ENCODE data around the gene ACTL6A. TPM values are rescaled to one million over a fixed set of nuclear protein-coding genes. Genes with fewer than 3 reads are reported as not detected.

The ACTL6A gene
- polyA plus RNA-seq, 2 of the 4 experiments (the other 2 are of a cell fraction) = 116 to 130 TPM

- DNase-seq (ENCODE audit: low read depth in 1 of 2, low spot score in 1 of 2) (no peak), FAIRE-seq (no peak), ATAC-seq (no peak)
- no peaks in the 10 kb centered on the region for H3K4me1 ChIP-seq
- no peak overlapping the region for H3K4me3 ChIP-seq
- POLR2A ChIA-PET = no interaction called here
- 93% methylated on average over 1 of the region's 1 CpG for WGBS (ENCODE audit: missing lambda C conversion rate)
- no peak for TF ChIP-seq HOXB13 (CRISPR knock-in tag; IDR thresholded peaks at IDR 0.05; ENCODE audit: low read depth)
- TF ChIP-seq REST (IDR thresholded peaks at IDR 0.05) = no peak
- no peak for TF ChIP-seq RAD21 (conservative IDR thresholded peaks at IDR 0.05 in 1 of 2, IDR thresholded peaks at IDR 0.05 in 1 of 2)
- no peak for TF ChIP-seq CBX8 (IDR thresholded peaks at IDR 0.05)
- TF ChIP-seq ZSCAN20 (CRISPR knock-in tag; IDR thresholded peaks at IDR 0.05) = no peak
- no peak for TF ChIP-seq SREBF2 (IDR thresholded peaks at IDR 0.05)
- no peak for TF ChIP-seq HEYL (CRISPR knock-in tag; IDR thresholded peaks at IDR 0.05)
- no peak for TF ChIP-seq ATOH8 (CRISPR knock-in tag; IDR thresholded peaks at IDR 0.05; ENCODE audit: low read depth)
- no peak for TF ChIP-seq HOXA7 (CRISPR knock-in tag; IDR thresholded peaks at IDR 0.05)
- no peak for TF ChIP-seq CHD4 (IDR thresholded peaks at IDR 0.05; ENCODE audit: borderline replicate concordance)
- TF ChIP-seq EHMT2 (IDR thresholded peaks at IDR 0.05; ENCODE audit: low read depth) = no peak
- no peak for TF ChIP-seq RCOR1 (IDR thresholded peaks at IDR 0.05; ENCODE audit: low read depth, low read length)
- no peak for TF ChIP-seq RNF2 (IDR thresholded peaks at IDR 0.05; ENCODE audit: borderline replicate concordance, low read depth)
- no peak for TF ChIP-seq ESRRA (IDR thresholded peaks at IDR 0.05; ENCODE audit: borderline replicate concordance, low read length)
- H3K4me2 ChIP-seq = no peak overlapping the region
- no peak overlapping the region for H3K27ac ChIP-seq
- H3K9me3 ChIP-seq = no peaks in the 10 kb centered on the region
- CTCF ChIA-PET = interaction anchor here (0.5 kb wide), 1 partner anchor 1299 kb away, joined by 3 read pairs; no protein-coding TSS in a partner anchor
Observed at GRCh38 chr3:179591313-179591712, 28.6 kb downstream of the ACTL6A start.

- ChIA-PET CTCF (interaction anchor here (0.6 kb wide), 1 partner anchor 118 kb away, joined by 6 read pairs; no protein-coding TSS in a partner anchor), POLR2A (interaction anchor here (0.6 kb wide), 1 partner anchor 15 kb away, joined by 3 read pairs; no protein-coding TSS in a partner anchor)
- Histone ChIP-seq H3K4me1 (peaks cover 9% of the 10 kb centered on the region; the same call in 2 of the 3 replicates), H3K4me2 (no peak overlapping the region), H3K27ac (no peak overlapping the region), H3K4me3 (no peak overlapping the region), H3K9me3 (no peaks in the 10 kb centered on the region)
- TF ChIP-seq MAZ (IDR thresholded peaks at IDR 0.05; ENCODE audit: borderline replicate concordance, low read depth, low read length) (no peak), ZFP36 (IDR thresholded peaks at IDR 0.05; ENCODE audit: borderline replicate concordance, partially characterized antibody) (no peak), CBX8 (IDR thresholded peaks at IDR 0.05) (no peak), HOXB5 (CRISPR knock-in tag; IDR thresholded peaks at IDR 0.05) (no peak), SREBF2 (IDR thresholded peaks at IDR 0.05) (no peak), HES2 (IDR thresholded peaks at IDR 0.05) (no peak), POLR2AphosphoS2 (conservative IDR thresholded peaks at IDR 0.05; ENCODE audit: low read length) (no peak), ESRRA (IDR thresholded peaks at IDR 0.05; ENCODE audit: borderline replicate concordance, low read length) (no peak), ZC3H11A (IDR thresholded peaks at IDR 0.05) (no peak), RFX5 (IDR thresholded peaks at IDR 0.05) (no peak), CHD4 (IDR thresholded peaks at IDR 0.05; ENCODE audit: borderline replicate concordance) (no peak), NFE2L2 (conservative IDR thresholded peaks at IDR 0.05; ENCODE audit: low read length) (no peak), ZNF302 (CRISPR knock-in tag; IDR thresholded peaks at IDR 0.05) (no peak)
- DNase-seq (ENCODE audit: low read depth in 1 of 2, low spot score in 1 of 2) (no peak), FAIRE-seq (no peak), ATAC-seq (no peak)
- 91% methylated on average over 4 of the region's 4 CpGs for WGBS (ENCODE audit: missing lambda C conversion rate)
Observed at GRCh38 chr3:179599531-179599930, 36.8 kb downstream of the ACTL6A start.

All from A549 (cell line).